Measurements from ENCODE around the gene HKDC1.
A peak's percentile ranks its signal among the peaks of the same experiment; 100 is the strongest.

The HKDC1 gene

DNA sequence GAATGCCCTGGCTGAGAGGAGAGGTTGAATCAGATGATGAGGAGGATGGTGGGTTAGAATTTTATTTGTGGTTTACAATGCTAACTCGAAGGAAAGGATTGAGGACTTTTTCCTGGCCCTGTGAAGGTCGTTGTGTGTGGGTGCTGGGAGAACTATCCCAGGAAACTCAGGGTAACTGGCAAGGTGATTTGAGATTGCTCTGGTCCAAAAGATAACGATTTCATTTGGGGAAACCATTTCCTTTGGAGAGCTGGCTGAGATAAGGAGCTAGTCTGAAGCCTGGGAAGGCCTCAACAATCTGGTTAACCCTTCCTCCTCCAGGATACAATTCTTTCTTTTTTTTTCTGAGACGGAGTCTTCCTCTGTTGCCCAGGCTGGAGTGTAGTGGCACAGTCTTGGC lies 91.2 kb downstream of the HKDC1 start:
- Mint-ChIP-seq H3K36me3 (ENCODE audit: insufficient read depth) (peaks cover 2% of the 10 kb centered on the region), H3K27ac (ENCODE audit: low read depth) (no peak overlapping the region), H3K4me1 (no peaks in the 10 kb centered on the region), H3K4me3 (no peak overlapping the region), H3K9me3 (no peaks in the 10 kb centered on the region), H3K27me3 (no peaks in the 10 kb centered on the region)
- no peak for ATAC-seq (replicated peaks; ENCODE audit: extremely low read depth, poor library complexity, severe bottlenecking)
- DNase-seq (ENCODE audit: low spot score in 2 of 2) = no peak

GRCh38 chr10:69312528-69312927 lies 92.4 kb downstream of the HKDC1 start:
- H3K27ac Mint-ChIP-seq (ENCODE audit: low read depth) = no peak overlapping the region

GRCh38 chr10:69315100-69315542 lies 95.0 kb downstream of the HKDC1 start:
- Mint-ChIP-seq H3K27me3 (no peaks in the 10 kb centered on the region), H3K27ac (ENCODE audit: low read depth) (no peak overlapping the region), H3K4me3 (no peak overlapping the region), H3K4me1 (peaks cover 21% of the 10 kb centered on the region), H3K36me3 (ENCODE audit: insufficient read depth) (peaks cover 4% of the 10 kb centered on the region), H3K9me3 (no peaks in the 10 kb centered on the region)
- no peak for DNase-seq (ENCODE audit: low spot score in 2 of 2)
- ATAC-seq (replicated peaks; ENCODE audit: extremely low read depth, poor library complexity, severe bottlenecking) = no peak

More at GRCh38 chr10:69312528-69312927, 92.4 kb downstream of the HKDC1 start:
- Mint-ChIP-seq H3K4me3 (no peak overlapping the region), H3K9me3 (no peaks in the 10 kb centered on the region), H3K27me3 (no peaks in the 10 kb centered on the region), H3K4me1 (peaks cover 4% of the 10 kb centered on the region), H3K36me3 (ENCODE audit: insufficient read depth) (peaks cover 2% of the 10 kb centered on the region)
- ATAC-seq (replicated peaks; ENCODE audit: extremely low read depth, poor library complexity, severe bottlenecking) (no peak), DNase-seq (ENCODE audit: low spot score in 2 of 2) (no peak)

DNA sequence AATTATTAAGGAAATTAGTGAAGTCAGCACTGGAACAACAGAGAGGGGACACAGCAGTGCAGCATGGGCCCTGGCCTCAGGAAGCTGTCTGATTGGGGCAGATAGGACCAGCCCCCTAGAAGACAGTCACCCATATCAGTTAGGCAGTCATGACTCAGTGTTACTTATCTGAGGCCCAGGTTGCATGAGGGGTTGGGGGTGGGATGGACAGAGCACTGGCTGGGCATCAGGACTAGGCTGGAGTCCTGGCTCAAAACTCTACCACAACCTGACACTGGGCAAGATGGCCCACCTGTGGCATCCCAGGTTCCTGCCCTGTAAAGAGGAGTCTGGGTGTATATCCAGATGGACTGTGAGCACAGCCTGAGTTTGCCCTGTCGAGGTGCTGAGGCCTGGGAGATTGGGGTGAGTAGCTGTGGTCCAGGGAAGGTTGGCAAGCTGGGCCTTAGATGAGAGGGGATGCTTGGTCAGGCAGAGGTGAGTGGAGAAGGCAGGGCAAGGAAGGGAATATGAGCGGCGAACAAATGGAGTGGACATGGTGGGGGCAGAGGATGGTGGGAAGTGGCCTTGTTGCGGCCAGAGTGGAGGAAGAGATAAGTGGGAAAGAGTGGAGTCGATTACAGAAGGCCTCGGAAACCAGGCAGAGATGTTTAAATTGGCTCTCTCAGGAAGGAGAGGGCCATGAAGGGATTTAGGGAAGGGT lies 95.6 kb downstream of the HKDC1 start:
- Mint-ChIP-seq H3K27me3 (no peaks in the 10 kb centered on the region), H3K9me3 (no peaks in the 10 kb centered on the region), H3K27ac (ENCODE audit: low read depth) (peak overlapping the region; percentile 44), H3K4me1 (peaks cover 28% of the 10 kb centered on the region), H3K4me3 (no peak overlapping the region), H3K36me3 (ENCODE audit: insufficient read depth) (peaks cover 4% of the 10 kb centered on the region)
- no peak for DNase-seq (ENCODE audit: low spot score in 2 of 2)
- no peak for ATAC-seq (replicated peaks; ENCODE audit: extremely low read depth, poor library complexity, severe bottlenecking)

- Mint-ChIP-seq H3K4me1 (peaks cover 32% of the 10 kb centered on the region), H3K27ac (ENCODE audit: low read depth) (peak overlapping the region; percentile 44), H3K4me3 (no peak overlapping the region), H3K27me3 (no peaks in the 10 kb centered on the region), H3K9me3 (no peaks in the 10 kb centered on the region), H3K36me3 (ENCODE audit: insufficient read depth) (peaks cover 4% of the 10 kb centered on the region)
- DNase-seq (ENCODE audit: low spot score in 2 of 2) (no peak), ATAC-seq (replicated peaks; ENCODE audit: extremely low read depth, poor library complexity, severe bottlenecking) (no peak)
Observed at GRCh38 chr10:69316313-69317059, 96.4 kb downstream of the HKDC1 start.

Measured in central memory CD8-positive, alpha-beta T cell (primary cell).